Coronary artery (tissue), 2 donors: ENCODE results near the gene F13A1.
"Not testable (repeated sequence)": the region's sequence is repeated elsewhere in the genome, so short reads cannot be mapped to it uniquely, and the experiment has no call there.

ENCODE experiments used
- DNase-seq: peaks from one replicate; pipeline ENCODE4 v3.0.0-alpha.2; 2017; ENCODE audit warnings: low spot score
- H3K27ac ChIP-seq, 2 donors: fragments of 200-600 bp; sonication (generic); one replicate each; pipeline ENCODE4 v1.5.1; 2016 to 2019
- H3K4me3 ChIP-seq: fragments of 200-600 bp; sonication (generic); 2 replicates; pipeline ENCODE4 v1.5.1; 2016; ENCODE audit warnings: mild to moderate bottlenecking, moderate library complexity
- CTCF ChIP-seq: fragments of 200-600 bp; sonication (generic); IDR thresholded peaks from one replicate; pipeline ENCODE4 v1.5.1; 2019; ENCODE audit warnings: antibody characterized with exemption

The F13A1 gene

GRCh38 chr6:6320901-6321300, 439 bp upstream of the F13A1 start:
- TF ChIP-seq CTCF: no peak
- DNase-seq: no peak
- H3K4me3 ChIP-seq: peak overlapping the region; percentile 64
- H3K27ac ChIP-seq: no peak overlapping the region

GRCh38 chr6:6317825-6318733, 2.4 kb downstream of the F13A1 start:
- peak overlapping the region; percentile 40 for H3K4me3 ChIP-seq
- H3K27ac ChIP-seq: peak overlapping the region in 1 of 2 donors; percentile 43
- DNase-seq: no peak
- no peak for TF ChIP-seq CTCF

- no peak for TF ChIP-seq CTCF
- no peak for DNase-seq
- H3K27ac ChIP-seq: peak overlapping the region in 1 of 2 donors; percentile 43
- H3K4me3 ChIP-seq: peak overlapping the region; percentile 40
These were observed 3.1 kb downstream of the F13A1 start for GRCh38 chr6:6317386-6317785.

- peak; percentile 20 for TF ChIP-seq CTCF
- no peak overlapping the region for H3K27ac ChIP-seq
- H3K4me3 ChIP-seq: no peak overlapping the region
These were observed 4.8 kb downstream of the F13A1 start for GRCh38 chr6:6315660-6316059.

GRCh38 chr6:6314596-6314995, 5.9 kb downstream of the F13A1 start:
- no peak for TF ChIP-seq CTCF
- no peak for DNase-seq
- Histone ChIP-seq H3K4me3 (no peak overlapping the region), H3K27ac (peak overlapping the region in 1 of 2 donors; percentile 35)

More at GRCh38 chr6:6315660-6316059, 4.8 kb downstream of the F13A1 start:
- DNase-seq: no peak

GRCh38 chr6:6312901-6313441, 7.5 kb downstream of the F13A1 start:
- Histone ChIP-seq H3K27ac (peak overlapping the region in 1 of 2 donors; percentile 31), H3K4me3 (no peak overlapping the region)
- no peak for TF ChIP-seq CTCF
- DNase-seq: no peak

- no peak for DNase-seq
- TF ChIP-seq CTCF: no peak
- Histone ChIP-seq H3K27ac (no peak overlapping the region), H3K4me3 (no peak overlapping the region)
These were observed 14.9 kb downstream of the F13A1 start for GRCh38 chr6:6305575-6305974.

GRCh38 chr6:6300383-6300782, 20.1 kb downstream of the F13A1 start:
- H3K27ac ChIP-seq, DNase-seq, H3K4me3 ChIP-seq: not testable (repeated sequence)
